Upper lobe of left lung (tissue), 6 donors: ENCODE results near the gene ALKBH7. TPM values are rescaled to one million over a fixed set of nuclear protein-coding genes. Genes with fewer than 3 reads are reported as not detected.
"Not testable (repeated sequence)": the region's sequence is repeated elsewhere in the genome, so short reads cannot be mapped to it uniquely, and the experiment has no call there.

Experiments
- ATAC-seq, 2 donors: fragments of 200-7000 bp; cut with Tn5 transposase; one replicate each; pipeline ENCODE4 v1.9.1; 2022; ENCODE audit warnings: mild to moderate bottlenecking in 2 of 2, moderate library complexity in 2 of 2; ENCODE audit not compliant: low FRiP score in 2 of 2
- DNase-seq, 2 donors: peaks; one replicate each; pipeline ENCODE4 v3.0.0-alpha.2; 2019 to 2020
- H3K27ac ChIP-seq, 4 donors: fragments of 200-600 bp; sonication (generic); one replicate each; pipeline ENCODE4 v1.5.1; 2016 to 2019
- H3K27me3 ChIP-seq, 4 donors: fragments of 200-600 bp; sonication (generic); one replicate each; pipeline ENCODE4 v1.5.1; 2017 to 2019
- H3K36me3 ChIP-seq, 4 donors: fragments of 200-600 bp; sonication (generic); one replicate each; pipeline ENCODE4 v1.5.1; 2016 to 2019
- H3K4me1 ChIP-seq, 4 donors: fragments of 200-600 bp; sonication (generic); one replicate each; pipeline ENCODE4 v1.5.1; 2018 to 2019
- H3K4me3 ChIP-seq, 4 donors: fragments of 200-600 bp; sonication (generic); one replicate each; pipeline ENCODE4 v1.5.1; 2017 to 2019; ENCODE audit warnings: mild to moderate bottlenecking in 2 of 4, moderate library complexity in 1 of 4
- H3K9me3 ChIP-seq, 4 donors: fragments of 200-600 bp; sonication (generic); one replicate each; pipeline ENCODE4 v1.5.1; 2018 to 2019
- EP300 ChIP-seq, 4 donors: sonication (generic); formaldehyde crosslinking; IDR thresholded peaks; one replicate each; pipeline ENCODE4 v1.5.1; 2017; ENCODE audit warnings: antibody characterized with exemption in 4 of 4, control low read depth in 2 of 4
- POLR2A ChIP-seq, 4 donors: fragments of 450-650 bp; IDR thresholded peaks; one replicate each; pipeline ENCODE4 v1.5.1; 2016 to 2017; ENCODE audit warnings: antibody characterized with exemption in 4 of 4, mild to moderate bottlenecking in 2 of 4
- POLR2AphosphoS5 ChIP-seq, 2 donors: sonication (generic); formaldehyde crosslinking; IDR thresholded peaks; one replicate each; pipeline ENCODE4 v1.5.1; 2017; ENCODE audit warnings: antibody characterized with exemption in 2 of 2
- WGBS, 2 donors: methylation state at CpG; one replicate each; pipeline ENCODE4 v1.1.5; 2017 to 2018; 5-methylcytosine and 5-hydroxymethylcytosine counted together
- total RNA-seq, 6 donors: library from RNA; depleted of rRNA in 4 of 6; stranded (reverse); fragments of >200 nt in 4 of 6; gene quantifications; one replicate each; pipeline versions ENCODE4 v1.1.0 to v1.2.1, GENCODE V29; 2016 to 2021
- TF ChIP-seq, protein P1 (sequence below), 6 experiments: fragments of 450-650 bp in 4 of 6; fragments of 200-600 bp in 2 of 6; sonication (generic) in 2 of 6; IDR thresholded peaks; one replicate each; pipeline ENCODE4 v1.5.1; 2016 to 2019; ENCODE audit warnings: antibody characterized with exemption in 6 of 6
- donor health status: DM: no; HTN: no; CAD: no; lungs with moderate emphysema.
- donor health status: DM: no; HTN: yes; CAD: no; lungs with severe emphysema.

Gene ALKBH7
- total RNA-seq, 6 donors from 2014 or later: 58.5 to 105 (median 77.0) TPM

DNA sequence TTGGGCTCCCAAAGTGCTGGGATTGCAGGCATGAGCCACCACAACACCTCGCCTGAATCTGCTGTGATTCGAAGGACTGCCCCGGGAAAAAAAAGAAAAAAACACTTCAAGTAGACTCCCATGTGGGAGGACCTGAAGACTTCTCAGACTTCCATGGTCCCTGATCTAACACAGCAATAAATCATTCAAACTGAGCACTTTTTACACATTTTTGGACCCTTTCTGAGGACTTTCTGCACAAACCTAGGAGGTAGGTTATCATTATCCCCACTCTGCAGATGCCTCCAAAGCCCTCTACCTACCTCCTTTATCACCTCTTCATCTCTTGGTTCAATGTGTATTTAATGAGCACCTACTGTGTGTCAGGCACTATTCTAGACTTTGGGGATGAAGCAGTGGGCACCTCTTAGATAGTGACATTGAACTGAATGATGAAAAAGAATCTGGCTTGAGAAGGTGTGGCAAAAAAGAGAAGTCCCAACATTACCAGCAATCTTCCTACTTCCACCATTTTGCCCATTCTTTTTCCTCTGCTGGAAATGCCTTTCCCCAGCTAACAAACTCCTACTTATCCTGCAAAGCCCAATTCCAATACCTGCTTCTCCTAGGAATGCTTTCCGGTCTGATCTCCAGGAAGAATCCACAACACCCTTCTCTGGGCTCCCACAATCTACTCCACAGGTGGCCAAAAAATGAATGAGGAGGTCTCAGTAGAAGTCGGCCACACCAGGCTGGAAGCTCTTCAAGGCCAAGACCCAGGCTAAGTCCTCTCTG is 12.8 kb upstream of the ALKBH7 start:
- WGBS, 2 donors: 86 to 96% methylated on average over 5 of the region's 5 CpGs
- Histone ChIP-seq H3K27ac (no peak overlapping the region), H3K36me3 (peaks cover 4 to 12% (median 8%) of the 10 kb centered on the region in 4 donors), H3K4me3 (no peak overlapping the region), H3K9me3 (no peaks in the 10 kb centered on the region), H3K27me3 (no peaks in the 10 kb centered on the region), H3K4me1 (peaks cover 9 to 18% (median 16%) of the 10 kb centered on the region in 4 donors)
- DNase-seq (no peak), ATAC-seq (no peak)
- TF ChIP-seq, protein P1, sequence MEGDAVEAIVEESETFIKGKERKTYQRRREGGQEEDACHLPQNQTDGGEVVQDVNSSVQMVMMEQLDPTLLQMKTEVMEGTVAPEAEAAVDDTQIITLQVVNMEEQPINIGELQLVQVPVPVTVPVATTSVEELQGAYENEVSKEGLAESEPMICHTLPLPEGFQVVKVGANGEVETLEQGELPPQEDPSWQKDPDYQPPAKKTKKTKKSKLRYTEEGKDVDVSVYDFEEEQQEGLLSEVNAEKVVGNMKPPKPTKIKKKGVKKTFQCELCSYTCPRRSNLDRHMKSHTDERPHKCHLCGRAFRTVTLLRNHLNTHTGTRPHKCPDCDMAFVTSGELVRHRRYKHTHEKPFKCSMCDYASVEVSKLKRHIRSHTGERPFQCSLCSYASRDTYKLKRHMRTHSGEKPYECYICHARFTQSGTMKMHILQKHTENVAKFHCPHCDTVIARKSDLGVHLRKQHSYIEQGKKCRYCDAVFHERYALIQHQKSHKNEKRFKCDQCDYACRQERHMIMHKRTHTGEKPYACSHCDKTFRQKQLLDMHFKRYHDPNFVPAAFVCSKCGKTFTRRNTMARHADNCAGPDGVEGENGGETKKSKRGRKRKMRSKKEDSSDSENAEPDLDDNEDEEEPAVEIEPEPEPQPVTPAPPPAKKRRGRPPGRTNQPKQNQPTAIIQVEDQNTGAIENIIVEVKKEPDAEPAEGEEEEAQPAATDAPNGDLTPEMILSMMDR (IDR thresholded peaks at IDR 0.05): no peak
- TF ChIP-seq POLR2A (IDR thresholded peaks at IDR 0.05) (no peak), POLR2AphosphoS5 (IDR thresholded peaks at IDR 0.05) (no peak), EP300 (IDR thresholded peaks at IDR 0.05) (no peak)

- Histone ChIP-seq H3K36me3 (peaks cover 11 to 19% (median 15%) of the 10 kb centered on the region in 4 donors), H3K4me1 (peaks cover 9 to 18% (median 16%) of the 10 kb centered on the region in 4 donors)
- 91 to 94% methylated on average over 12 of the region's 12 CpGs for WGBS, 2 donors
- ATAC-seq, H3K9me3 ChIP-seq, H3K4me3 ChIP-seq, H3K27ac ChIP-seq, DNase-seq, H3K27me3 ChIP-seq: not testable (repeated sequence)
Measured at GRCh38 chr19:6360445-6360844, 12.1 kb upstream of the ALKBH7 start.

GRCh38 chr19:6360857-6361216 is 11.8 kb upstream of the ALKBH7 start:
- Histone ChIP-seq H3K27ac (peak overlapping the region; percentile 81 to 97 (median 94)), H3K4me3 (peak overlapping the region in 3 of 4 donors; percentile 91 to 99 (median 96)), H3K36me3 (peaks cover 15 to 23% (median 19%) of the 10 kb centered on the region in 4 donors), H3K4me1 (peaks cover 9 to 18% (median 16%) of the 10 kb centered on the region in 4 donors)
- H3K27me3 ChIP-seq, H3K9me3 ChIP-seq, ATAC-seq: not testable (repeated sequence)
- WGBS, 2 donors: 93 to 96% methylated on average over 10 of the region's 10 CpGs
- peak in 1 of 2 donors; percentile 65 for DNase-seq

- 1 to 5% methylated on average over 7 of the region's 7 CpGs for WGBS, 2 donors
- DNase-seq (no peak), ATAC-seq (peak in 1 of 2 donors; percentile 9)
- H3K27ac ChIP-seq: peak overlapping the region; percentile 81 to 97 (median 94)
- TF ChIP-seq POLR2A (IDR thresholded peaks at IDR 0.05): no peak
- TF ChIP-seq POLR2AphosphoS5 (IDR thresholded peaks at IDR 0.05): no peak
- TF ChIP-seq, protein P1 (IDR thresholded peaks at IDR 0.05): no peak
- no peak for TF ChIP-seq EP300 (IDR thresholded peaks at IDR 0.05)
- peak overlapping the region; percentile 91 to 99 (median 95) for H3K4me3 ChIP-seq
- no peaks in the 10 kb centered on the region for H3K27me3 ChIP-seq
- H3K4me1 ChIP-seq: peaks cover 9 to 18% (median 16%) of the 10 kb centered on the region in 4 donors
- no peaks in the 10 kb centered on the region for H3K9me3 ChIP-seq
- H3K36me3 ChIP-seq: peaks cover 25 to 34% (median 30%) of the 10 kb centered on the region in 4 donors
Measured at GRCh38 chr19:6362027-6362350, 10.6 kb upstream of the ALKBH7 start.

- Histone ChIP-seq H3K27ac (peak overlapping the region; percentile 81 to 97 (median 94)), H3K9me3 (no peaks in the 10 kb centered on the region), H3K27me3 (no peaks in the 10 kb centered on the region), H3K4me3 (peak overlapping the region; percentile 91 to 99 (median 95)), H3K4me1 (peaks cover 9 to 18% (median 16%) of the 10 kb centered on the region in 4 donors), H3K36me3 (peaks cover 25 to 38% (median 31%) of the 10 kb centered on the region in 4 donors)
- 26 to 31% methylated on average over 11 of the region's 11 CpGs for WGBS, 2 donors
- TF ChIP-seq POLR2A (IDR thresholded peaks at IDR 0.05) (no peak), EP300 (IDR thresholded peaks at IDR 0.05) (no peak), POLR2AphosphoS5 (IDR thresholded peaks at IDR 0.05) (no peak)
- TF ChIP-seq, protein P1 (IDR thresholded peaks at IDR 0.05): no peak
- DNase-seq: no peak
- ATAC-seq: no peak
Measured at GRCh38 chr19:6362351-6362801, 10.2 kb upstream of the ALKBH7 start.
